T47D (cell line): ENCODE data around the gene SLC5A4.
"Not testable (repeated sequence)": the region's sequence is repeated elsewhere in the genome, so short reads cannot be mapped to it uniquely, and the experiment has no call there.

Experiments used
- DNase-seq, 2 experiments: peaks; one replicate each; pipeline versions ENCODE4 v3.0.0 to v3.0.0-alpha.2; 2011 to 2012; ENCODE audit warnings: low read depth in 1 of 2, low spot score in 1 of 2
- JUND ChIP-seq: IDR thresholded peaks from 2 replicates; pipeline ENCODE4 v1.6.1; 2012; ENCODE audit warnings: low read depth
- in situ Hi-C: cut with HindIII; loops from 2 replicates; pipeline ENCODE4 v1.10.0; 2016; ENCODE audit warnings: low sequenced_read_pairs, low pct_unique_long_range_greater_than_20kb

SLC5A4 gene

DNA sequence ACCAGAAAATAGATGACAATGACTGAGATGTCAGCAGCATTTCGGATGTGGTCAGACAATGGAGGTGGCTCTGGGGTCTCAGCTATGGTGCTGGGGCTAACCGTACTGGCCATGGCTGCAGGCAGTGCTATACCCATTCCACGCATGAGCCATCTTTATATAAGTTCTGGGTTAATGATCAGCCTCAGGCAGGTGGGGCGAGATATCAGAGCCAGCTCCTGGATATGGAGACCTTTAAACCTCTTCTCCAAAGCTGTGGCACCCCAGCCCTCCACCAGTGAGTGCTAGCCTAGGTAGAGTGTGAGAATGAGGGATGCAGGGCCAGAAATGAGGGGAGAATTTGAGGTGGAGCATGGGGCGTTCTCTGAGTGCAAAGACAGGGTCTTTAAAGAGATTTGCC lies at the start of gene SLC5A4:
TSS of gene SLC5A4 (minus strand) at position 131 of the 400 bp plus-strand sequence. CDS start at position 113, 18 bp downstream.
- in situ Hi-C loops: no loop called here
- TF ChIP-seq JUND: no peak
- DNase-seq: no peak

DNA sequence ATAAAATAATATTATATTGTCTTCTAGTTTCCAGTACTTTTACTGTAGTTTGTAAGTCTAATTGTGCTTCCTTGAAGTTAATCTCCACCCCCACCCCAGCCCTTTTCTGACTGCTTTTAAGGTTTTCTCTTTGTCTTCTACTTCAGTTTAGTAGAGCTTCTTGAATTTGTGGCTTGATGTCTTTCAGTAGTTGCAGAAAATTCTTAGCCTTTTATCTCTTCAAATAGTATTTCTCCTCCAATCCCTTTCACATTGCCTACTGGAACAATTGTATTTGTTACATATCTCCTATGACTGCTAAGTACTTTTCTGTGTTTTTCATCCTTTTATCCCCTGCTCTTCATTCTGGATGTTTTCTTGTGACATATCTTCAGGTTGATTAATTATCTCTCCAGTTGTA lies 38.8 kb upstream of the SLC5A4 start:
- in situ Hi-C loops, DNase-seq: not testable (repeated sequence)

GRCh38 chr22:32286290-32286840 lies 31.2 kb upstream of the SLC5A4 start:
- no peak for TF ChIP-seq JUND
- in situ Hi-C loops: no loop called here
- DNase-seq: no peak

GRCh38 chr22:32281072-32281471 lies 25.9 kb upstream of the SLC5A4 start:
- in situ Hi-C loops: no loop called here
- no peak for DNase-seq
- no peak for TF ChIP-seq JUND

- in situ Hi-C loops: not testable (repeated sequence)
Observed at GRCh38 chr22:32275353-32275752, 20.2 kb upstream of the SLC5A4 start.

GRCh38 chr22:32271389-32271788 lies 16.2 kb upstream of the SLC5A4 start:
- in situ Hi-C loops: no loop called here
- no peak for DNase-seq
- TF ChIP-seq JUND: no peak

More at GRCh38 chr22:32275353-32275752, 20.2 kb upstream of the SLC5A4 start:
- not testable (repeated sequence) for DNase-seq

DNA sequence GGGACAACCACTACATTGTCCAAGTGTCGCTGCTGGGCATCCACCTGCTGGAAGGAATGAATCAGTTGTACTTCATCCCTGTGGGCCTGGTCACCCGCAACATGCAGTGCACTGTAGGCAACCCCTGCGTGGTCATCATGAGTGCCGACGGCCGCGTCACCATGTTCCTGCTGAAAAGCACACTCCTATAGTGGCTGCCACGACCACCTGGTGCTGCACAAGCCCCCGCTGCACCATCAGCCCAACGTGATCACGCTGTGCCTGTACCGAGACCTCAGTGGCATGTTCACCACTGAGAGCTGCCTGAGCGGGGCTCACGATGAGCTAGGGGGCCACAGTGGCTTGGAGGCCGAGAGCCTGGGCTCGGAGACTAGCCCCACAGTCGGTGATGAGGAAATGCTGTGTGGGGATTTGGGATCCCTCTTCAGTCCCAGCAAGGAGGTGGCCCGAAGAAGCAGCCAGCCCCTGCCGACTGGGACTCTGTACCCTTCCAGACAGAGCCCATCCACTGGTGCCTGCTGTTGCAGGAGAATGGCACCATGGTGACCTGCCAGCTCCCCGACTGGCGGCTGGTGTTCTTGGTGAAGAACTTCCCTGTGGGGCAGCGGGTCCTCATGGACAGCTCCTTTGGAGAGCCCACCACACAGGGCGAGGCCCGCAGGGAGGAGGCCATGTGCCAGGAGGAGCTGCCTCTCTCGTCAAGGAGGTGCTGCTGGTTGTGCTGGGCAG lies 15.7 kb upstream of the SLC5A4 start:
- no peak for TF ChIP-seq JUND
- DNase-seq: no peak
- in situ Hi-C loops: no loop called here

DNA sequence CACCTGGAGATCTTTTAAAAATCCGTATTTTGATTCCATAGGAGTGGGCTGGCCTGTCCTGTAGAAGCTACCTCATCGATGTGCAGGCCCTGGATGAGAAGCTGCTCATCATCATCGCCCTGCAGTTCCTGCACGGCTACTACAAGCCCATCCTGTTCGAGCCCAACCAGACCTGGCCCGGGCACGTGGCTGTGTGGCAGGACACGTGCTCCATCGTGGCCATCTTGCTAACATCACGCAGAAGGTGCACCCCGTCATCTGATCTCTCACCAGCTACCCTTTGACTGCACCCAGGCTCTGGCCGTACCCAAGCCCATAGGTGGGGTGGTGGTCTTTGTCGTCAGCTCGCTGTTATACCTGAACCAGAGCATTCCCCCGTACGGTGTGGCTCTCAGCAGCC lies 14.2 kb upstream of the SLC5A4 start:
- DNase-seq: no peak
- no peak for TF ChIP-seq JUND
- in situ Hi-C loops: no loop called here

DNA sequence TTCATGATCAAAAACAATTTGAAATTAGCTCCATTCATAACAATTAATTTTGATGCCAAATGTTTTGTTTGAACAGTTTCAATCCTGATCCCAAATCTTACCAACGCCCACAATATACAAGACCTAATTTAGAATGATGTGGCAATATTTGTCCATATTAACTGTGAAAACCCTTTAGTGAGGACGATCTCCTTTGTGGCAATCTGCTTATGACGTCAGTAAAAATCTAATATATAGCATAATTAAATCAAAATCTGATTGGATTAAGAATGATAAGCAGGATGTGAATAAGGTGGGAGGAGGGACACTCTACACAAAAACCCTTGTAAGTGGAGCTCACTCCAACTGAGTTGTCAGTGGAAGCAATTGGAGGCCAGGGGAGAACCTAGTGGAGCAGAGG lies 11.9 kb upstream of the SLC5A4 start:
- in situ Hi-C loops: no loop called here
- no peak for DNase-seq

DNA sequence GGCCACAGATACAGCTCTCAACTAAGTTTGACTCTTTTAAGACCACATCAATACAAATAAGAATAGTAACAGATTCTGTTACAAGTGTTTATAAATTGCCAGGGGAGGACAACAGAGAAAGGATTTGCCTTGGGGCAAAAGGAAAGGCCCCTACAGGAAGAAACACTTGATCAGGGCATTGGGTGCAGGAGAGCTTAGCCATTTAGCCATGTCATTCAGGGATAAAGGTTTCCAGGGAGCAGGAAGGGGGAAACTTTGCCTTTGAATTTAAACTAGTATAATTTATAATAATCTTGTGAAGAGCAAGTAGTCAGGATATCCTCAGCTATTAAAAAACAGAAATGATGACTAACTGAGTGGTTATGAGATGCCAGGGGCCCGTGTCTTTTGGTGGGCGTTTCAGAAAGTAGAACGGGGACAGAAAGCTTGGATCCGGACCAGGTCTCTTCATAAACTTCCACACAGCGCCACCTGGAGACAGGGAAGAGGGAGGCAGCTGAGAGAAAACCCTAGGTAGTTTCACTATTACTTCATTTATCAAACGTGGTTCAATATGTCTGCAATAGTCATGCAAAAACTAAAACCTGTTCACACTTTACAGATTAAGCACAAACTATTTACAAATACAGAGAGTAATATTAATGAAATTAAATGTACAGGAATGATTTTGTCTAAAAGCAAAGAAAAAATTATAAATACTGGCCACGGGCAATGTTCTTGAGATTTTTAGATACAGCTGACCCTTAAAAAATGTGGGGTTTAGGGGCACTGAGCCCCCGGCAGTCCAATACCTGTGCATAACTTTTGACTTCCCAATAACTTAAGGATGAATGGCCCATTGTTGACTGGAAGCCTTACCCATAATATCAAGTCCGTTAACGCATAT lies 11.0 kb upstream of the SLC5A4 start:
- no peak for TF ChIP-seq JUND
- in situ Hi-C loops: no loop called here
- DNase-seq: peak; percentile 11 to 70

More for the DNA sequence above, 11.9 kb upstream of the SLC5A4 start:
- TF ChIP-seq JUND: no peak

DNA sequence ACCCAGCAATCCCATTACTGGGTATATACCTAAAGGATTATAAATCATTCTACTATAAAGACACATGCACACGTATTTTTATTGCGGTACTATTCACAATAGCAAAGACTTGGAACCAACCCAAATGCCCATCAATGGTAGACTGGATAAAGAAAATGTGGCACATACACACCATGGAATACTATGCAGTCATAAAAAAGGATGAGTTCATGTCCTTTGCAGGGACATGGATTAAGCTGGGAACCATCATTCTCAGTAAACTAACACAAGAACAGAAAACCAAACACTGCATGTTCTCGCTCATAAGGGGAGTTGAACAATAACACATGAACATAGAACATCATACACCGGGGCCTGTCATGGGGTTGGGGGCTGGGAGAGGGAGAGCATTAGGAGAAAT lies 8.5 kb upstream of the SLC5A4 start:
- in situ Hi-C loops, DNase-seq: not testable (repeated sequence)

- DNase-seq: no peak
- in situ Hi-C loops: no loop called here
- TF ChIP-seq JUND: no peak
Observed at GRCh38 chr22:32261306-32261705, 6.2 kb upstream of the SLC5A4 start.

GRCh38 chr22:32258791-32259190 lies 3.6 kb upstream of the SLC5A4 start:
- in situ Hi-C loops: no loop called here
- TF ChIP-seq JUND: no peak
- no peak for DNase-seq
